Superior temporal gyrus (tissue), 1 donor: ENCODE data around the gene SMG6.
"Not testable (repeated sequence)": the region's sequence is repeated elsewhere in the genome, so short reads cannot be mapped to it uniquely, and the experiment has no call there.

Source experiments
- DNase-seq: peaks from one replicate; pipeline ENCODE4 v3.0.0-alpha.2; 2016; ENCODE audit errors: extremely low spot score

The SMG6 gene

GRCh38 chr17:2178798-2179501 lies 124.6 kb downstream of the SMG6 start:
- no peak for DNase-seq

DNA sequence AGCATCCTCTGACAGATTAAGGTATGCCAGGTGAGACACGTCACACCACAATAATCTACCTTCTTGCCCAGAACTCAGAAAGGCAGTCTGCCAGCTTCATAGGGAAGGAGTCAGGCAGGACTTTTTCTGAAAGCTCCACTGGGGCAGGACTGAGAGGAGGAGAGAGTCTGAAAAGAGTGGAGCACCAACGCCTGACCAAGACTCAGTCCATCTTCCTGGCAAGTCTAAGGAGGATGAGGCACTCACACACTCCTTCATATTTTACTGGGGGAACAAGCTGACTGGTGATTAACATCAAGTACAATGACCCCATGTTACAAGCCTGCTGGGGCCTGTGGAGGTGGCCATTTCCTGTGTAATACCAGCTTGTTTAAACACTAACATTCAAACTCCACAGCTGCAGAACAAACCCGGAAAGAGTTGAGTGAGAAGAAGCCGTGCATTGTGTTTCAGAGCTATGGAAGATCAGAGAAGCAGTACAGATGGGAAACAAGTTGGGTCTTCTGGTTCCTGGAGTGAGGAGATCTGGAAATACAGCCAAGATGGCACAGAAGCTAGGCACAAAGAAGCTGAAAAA lies 126.3 kb downstream of the SMG6 start:
- DNase-seq: no peak

DNA sequence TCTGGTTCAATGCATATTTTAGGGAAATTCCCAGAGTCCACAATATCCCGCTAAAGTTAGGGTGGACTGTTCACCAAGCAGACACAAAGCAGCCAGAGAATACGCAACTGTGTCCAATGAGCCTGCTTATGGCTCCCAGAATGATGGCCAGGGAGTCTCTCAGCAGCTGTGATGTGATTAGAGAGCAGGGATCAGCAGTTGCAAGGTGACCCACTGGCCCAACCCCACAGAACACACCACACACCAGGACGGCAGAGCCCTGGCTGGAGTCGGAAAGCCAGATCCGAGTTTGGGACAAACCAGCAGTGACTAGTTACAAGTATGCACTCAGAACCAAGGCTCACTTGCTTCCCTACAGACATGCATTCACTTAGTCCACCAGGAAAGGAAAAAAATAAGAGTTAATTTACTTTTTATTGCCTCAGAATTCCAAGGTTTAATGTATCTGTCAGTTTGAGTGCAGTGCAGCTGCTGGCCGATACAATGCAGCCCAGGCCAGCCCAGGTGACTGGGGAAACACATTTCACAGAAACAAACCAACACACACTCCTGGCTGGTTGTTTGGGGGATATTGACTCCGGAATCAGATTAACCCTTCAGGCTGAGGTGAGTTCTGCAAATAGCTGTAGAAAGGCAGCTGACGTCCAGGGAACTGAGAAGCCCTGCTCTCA lies 127.0 kb downstream of the SMG6 start:
- no peak for DNase-seq

DNA sequence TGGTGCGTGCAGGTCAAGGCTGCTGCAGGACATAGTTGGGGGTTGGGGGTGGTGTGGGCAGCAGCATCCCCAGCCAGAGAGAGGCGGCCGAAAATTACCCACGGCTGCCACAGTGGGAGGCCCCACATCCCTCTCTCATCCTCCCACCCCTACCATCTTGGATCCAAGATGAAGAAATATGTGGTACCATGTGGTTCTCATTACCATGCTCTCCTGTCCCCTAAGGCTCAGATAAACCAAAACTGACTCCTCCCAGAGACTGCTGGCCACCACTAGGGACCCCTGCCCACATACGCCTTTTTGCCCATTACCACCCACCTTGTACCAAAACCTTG lies 128.3 kb downstream of the SMG6 start:
- DNase-seq: no peak

- DNase-seq: no peak
Measured at GRCh38 chr17:2174468-2175293, 128.9 kb downstream of the SMG6 start.

DNA sequence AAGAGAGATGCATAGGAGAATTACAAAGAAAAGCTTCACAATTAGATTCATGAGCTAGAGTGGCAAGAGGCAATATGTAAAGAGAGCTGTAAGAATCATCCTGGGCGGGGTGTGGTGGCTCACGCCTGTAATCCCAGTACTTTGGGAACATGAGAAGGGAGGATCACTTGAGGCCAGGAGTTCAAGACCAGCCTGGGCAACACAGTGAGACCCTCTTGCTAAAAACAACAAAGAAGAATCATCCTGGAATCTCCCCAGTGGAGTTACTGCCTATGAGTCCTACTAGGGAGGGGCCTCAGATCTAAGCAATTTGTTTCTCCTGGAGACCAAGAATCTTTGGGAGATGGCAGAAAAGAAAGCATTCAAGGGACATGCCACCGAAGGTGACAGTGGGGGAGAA lies 129.6 kb downstream of the SMG6 start:
- no peak for DNase-seq

- DNase-seq: no peak
Measured at GRCh38 chr17:2172999-2173398, 130.6 kb downstream of the SMG6 start.

DNA sequence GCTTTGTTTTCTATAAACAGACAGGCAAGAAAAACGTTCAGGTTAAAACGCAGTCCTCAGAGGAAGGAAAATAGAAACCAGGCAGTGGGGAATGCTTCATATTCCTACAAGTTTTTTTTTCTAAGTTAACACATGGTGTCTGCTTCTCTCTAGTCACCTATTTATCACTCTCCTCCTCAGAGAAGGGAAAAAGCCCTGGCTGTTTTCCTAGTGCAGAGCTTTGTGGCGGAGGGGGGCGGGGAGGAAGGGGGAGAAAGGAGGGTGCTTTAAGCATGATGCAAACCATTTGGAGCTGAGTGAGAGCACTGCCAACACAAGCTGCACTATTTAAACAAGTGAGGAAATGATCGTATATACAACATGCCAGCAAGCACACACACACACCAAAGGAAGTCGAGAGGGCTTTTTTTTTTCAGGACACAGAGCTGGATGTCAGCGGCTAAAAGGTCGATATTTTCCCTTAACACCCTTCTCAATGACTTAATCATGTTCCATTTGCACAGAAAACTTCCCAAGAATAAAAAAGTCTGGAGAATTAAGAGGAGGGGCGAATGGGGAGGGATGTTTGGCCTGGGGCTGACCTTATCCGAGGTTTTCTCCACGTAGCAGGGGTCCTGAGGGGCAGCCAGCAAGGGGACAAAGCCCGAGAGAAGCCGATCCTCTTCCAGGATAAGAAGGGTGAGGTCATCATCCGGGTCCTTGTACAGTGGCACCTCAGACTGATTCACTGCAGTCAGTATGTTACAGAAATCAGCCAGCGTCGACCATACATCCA lies 131.3 kb downstream of the SMG6 start:
- DNase-seq: peak; percentile 65

- DNase-seq: no peak
Measured at GRCh38 chr17:2171702-2172076, 131.9 kb downstream of the SMG6 start.

- DNase-seq: no peak
Measured at GRCh38 chr17:2170023-2170422, 133.6 kb downstream of the SMG6 start.

DNA sequence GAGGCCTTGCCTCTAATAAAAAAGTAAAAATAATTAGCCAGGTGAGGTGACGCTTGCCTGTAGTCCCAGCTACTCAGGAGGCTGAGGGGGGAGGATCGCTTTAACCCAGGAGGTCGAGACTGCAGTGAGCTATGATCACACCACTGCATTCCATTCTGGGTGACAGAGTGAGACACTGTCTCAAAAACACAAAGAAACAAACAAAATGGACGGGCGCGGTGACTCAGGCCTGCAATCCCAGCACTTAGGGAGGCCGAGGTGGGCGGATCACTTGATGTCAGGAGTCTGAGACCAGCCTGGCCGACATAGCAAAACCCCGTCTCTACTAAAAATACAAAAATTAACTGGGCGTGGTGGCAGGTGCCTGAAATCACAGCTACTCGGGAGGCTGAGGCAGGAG lies 137.9 kb downstream of the SMG6 start:
- not testable (repeated sequence) for DNase-seq

DNA sequence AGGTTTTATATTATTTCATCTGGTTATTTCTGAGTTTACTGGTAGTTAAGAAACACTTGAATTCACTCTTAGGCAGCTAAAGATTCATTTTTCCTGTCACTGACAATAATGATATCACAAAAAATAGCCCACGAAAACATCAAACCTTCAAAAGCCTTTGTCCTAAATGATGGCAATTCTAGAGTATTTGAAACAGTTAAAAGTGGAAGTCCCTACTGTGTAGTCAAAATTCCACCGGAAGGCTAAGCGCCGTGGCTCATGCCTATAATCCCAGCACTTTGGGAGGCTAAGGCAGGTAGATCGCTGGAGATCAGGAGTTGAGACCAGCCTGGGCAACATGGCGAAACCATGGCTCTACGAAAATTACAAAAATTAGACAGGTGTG lies 145.2 kb downstream of the SMG6 start:
- no peak for DNase-seq

DNA sequence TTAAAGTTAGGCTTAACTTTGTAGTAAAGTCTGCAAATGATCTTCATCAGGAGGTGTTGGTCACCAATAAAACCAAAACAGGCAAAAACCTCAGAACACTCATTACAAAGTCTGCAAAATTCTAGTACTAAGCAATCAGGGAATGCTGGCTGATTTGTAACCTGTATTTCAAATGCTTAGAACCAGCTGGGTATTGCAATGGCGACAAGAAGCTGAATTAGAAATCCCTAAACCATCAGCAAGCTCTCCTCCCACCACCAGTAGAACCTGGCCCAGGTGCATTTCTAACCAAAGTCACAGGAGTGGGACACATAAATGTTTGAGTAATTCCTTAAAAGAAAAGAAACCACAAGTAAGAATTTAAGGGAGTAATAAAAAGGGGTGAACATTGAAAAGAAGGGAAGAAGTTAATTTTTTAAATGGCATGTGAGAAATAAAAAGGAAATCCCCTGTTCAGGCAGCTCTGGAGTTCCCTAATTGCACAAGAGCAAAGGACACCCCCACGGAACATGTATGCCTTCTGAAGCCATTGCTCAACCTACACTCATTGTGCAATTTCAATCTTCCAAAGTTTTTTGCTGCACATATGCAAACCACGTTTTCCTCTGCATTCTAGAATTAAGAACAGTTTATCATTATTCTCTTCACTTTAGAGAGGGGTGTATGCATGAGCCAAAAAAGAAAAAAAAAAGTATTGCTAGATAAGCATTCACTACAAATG lies 145.8 kb downstream of the SMG6 start:
- DNase-seq: no peak

GRCh38 chr17:2157081-2157480 lies 146.5 kb downstream of the SMG6 start:
- DNase-seq: no peak

- DNase-seq: no peak
Measured at GRCh38 chr17:2156666-2157065, 146.9 kb downstream of the SMG6 start.

DNA sequence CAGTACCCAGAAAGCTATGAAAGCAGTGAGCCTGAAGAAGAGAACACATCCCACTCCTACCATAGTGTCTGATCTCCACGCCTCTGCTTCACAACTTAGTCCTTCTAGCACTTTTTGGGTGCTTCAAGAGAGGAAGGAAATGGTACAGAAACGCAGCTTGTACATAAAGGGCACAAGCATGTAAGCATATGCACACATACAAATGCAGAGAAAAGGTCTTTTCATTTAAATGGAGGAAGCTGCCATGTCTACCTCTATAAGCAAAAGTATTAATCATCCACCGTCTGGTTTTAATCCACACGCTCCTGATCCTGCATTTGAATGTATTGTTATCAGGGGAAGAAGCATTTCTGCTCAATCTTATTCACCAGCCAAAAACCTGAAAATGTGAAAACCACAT lies 148.0 kb downstream of the SMG6 start:
- no peak for DNase-seq

DNA sequence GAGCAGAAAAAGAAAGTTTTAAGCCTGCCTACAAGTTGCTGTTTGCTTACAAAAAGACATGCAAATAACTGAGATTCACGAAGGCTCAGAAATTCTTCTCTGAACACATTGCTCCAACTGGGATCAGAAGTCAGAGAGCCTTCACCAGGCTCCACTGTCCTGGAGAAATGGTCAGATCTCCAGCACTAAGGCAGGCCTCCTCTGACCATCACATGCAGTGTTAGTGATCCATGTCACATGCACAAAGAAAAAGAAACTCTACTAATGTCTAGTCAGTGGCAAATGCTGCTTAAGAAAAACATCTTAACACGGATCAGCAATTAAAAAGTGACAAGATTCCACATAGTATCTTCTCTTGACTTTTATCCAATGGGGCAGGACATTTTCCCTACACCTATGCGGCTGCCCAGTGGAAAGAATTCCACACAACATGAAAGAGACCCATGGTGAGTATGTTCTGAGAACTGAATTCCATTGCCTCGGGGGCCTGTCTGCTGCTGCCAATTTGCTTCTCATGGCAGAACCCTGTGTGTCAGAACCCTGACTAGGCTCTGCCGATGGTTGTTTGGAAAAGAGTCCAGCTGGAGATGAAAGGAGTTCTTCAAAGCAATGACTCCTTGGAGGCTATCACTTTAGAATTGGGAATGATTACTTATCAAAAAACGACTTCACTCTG lies 152.1 kb downstream of the SMG6 start:
- DNase-seq: no peak

- no peak for DNase-seq
Measured at GRCh38 chr17:2150806-2151205, 152.8 kb downstream of the SMG6 start.

GRCh38 chr17:2149934-2150333 lies 153.7 kb downstream of the SMG6 start:
- no peak for DNase-seq

GRCh38 chr17:2146132-2146871 lies 157.3 kb downstream of the SMG6 start:
- no peak for DNase-seq
